ENCODE results near the gene ST8SIA6.

GRCh38 chr10:17432723-17433122 lies 21.7 kb downstream of the ST8SIA6 start:
- TF ChIP-seq POLR2A (IDR thresholded peaks at IDR 0.05; ENCODE audit: low read depth, low read length): no peak
- TF ChIP-seq TAF1 (IDR thresholded peaks at IDR 0.05; ENCODE audit: low read depth, low read length): no peak
